ENCODE measurements around the gene CYFIP2.

- TF ChIP-seq EZH2 (IDR thresholded peaks at IDR 0.05; ENCODE audit: insufficient read depth, poor library complexity, severe bottlenecking) (no peak), EZH2phosphoT487 (IDR thresholded peaks at IDR 0.05; ENCODE audit: insufficient read depth, low read depth) (no peak)
Measured at GRCh38 chr5:157269761-157270272, 3.9 kb downstream of the CYFIP2 start.
